Karpas-422 (cell line): ENCODE data around the gene OR56A1. TPM values are rescaled to one million over a fixed set of nuclear protein-coding genes. Genes with fewer than 3 reads are reported as not detected.

ENCODE experiments used
- DNase-seq: peaks from one replicate; pipeline ENCODE4 v3.0.0-alpha.2; 2015
- H2AFZ ChIP-seq: fragments of 200-600 bp; sonication (generic); 2 replicates; pipeline ENCODE4 v1.6.1; 2014; ENCODE audit warnings: antibody characterized with exemption, low read length, mixed read lengths
- H3K27ac ChIP-seq: fragments of 200-600 bp; sonication (generic); 2 replicates; pipeline ENCODE4 v1.5.1; 2014; ENCODE audit warnings: mild to moderate bottlenecking, low read length, moderate library complexity
- H3K27me3 ChIP-seq: fragments of 200-600 bp; sonication (generic); 2 replicates; pipeline ENCODE4 v1.6.1; 2014; ENCODE audit warnings: low read length, mixed read lengths
- H3K36me3 ChIP-seq: fragments of 200-600 bp; sonication (generic); 2 replicates; pipeline ENCODE4 v1.6.1; 2014; ENCODE audit warnings: low read length, mixed read lengths; ENCODE audit not compliant: insufficient read depth
- H3K4me1 ChIP-seq: fragments of 200-600 bp; sonication (generic); 2 replicates; pipeline ENCODE4 v1.6.1; 2014; ENCODE audit warnings: mild to moderate bottlenecking, low read length, mixed read lengths
- H3K4me2 ChIP-seq: fragments of 200-600 bp; sonication (generic); 2 replicates; pipeline ENCODE4 v1.6.1; 2014; ENCODE audit warnings: low read length, low read depth, mild to moderate bottlenecking; ENCODE audit not compliant: poor library complexity, severe bottlenecking
- H3K4me3 ChIP-seq: fragments of 200-600 bp; sonication (generic); 2 replicates; pipeline ENCODE4 v1.5.1; 2014; ENCODE audit warnings: mild to moderate bottlenecking, antibody characterized with exemption, low read length, mixed read lengths
- H3K79me2 ChIP-seq: fragments of 200-600 bp; sonication (generic); 2 replicates; pipeline ENCODE4 v1.6.1; 2014; ENCODE audit warnings: mild to moderate bottlenecking, low read length, mixed read lengths
- H3K9ac ChIP-seq: fragments of 200-600 bp; sonication (generic); 2 replicates; pipeline ENCODE4 v1.6.0; 2014; ENCODE audit warnings: low read length
- H3K9me2 ChIP-seq: fragments of 200-600 bp; sonication (generic), shearing (Covaris generic); replicated peaks from 2 replicates; pipeline ENCODE4 v1.6.0; 2014; ENCODE audit warnings: mild to moderate bottlenecking, low read length, moderate library complexity; ENCODE audit not compliant: insufficient read depth
- H3K9me3 ChIP-seq: fragments of 300-700, 200-600 bp; sonication (generic); 2 replicates; pipeline ENCODE4 v1.6.1; 2014; ENCODE audit warnings: low read length, mixed read lengths
- H4K20me1 ChIP-seq: fragments of 200-600 bp; sonication (generic); 2 replicates; pipeline ENCODE4 v1.6.1; 2014; ENCODE audit warnings: mild to moderate bottlenecking, antibody characterized with exemption, low read length, low read depth; ENCODE audit not compliant: insufficient read depth
- total RNA-seq: library from RNA; depleted of rRNA; stranded (reverse); fragments of >200 nt; shearing (Covaris generic); gene quantifications from 2 replicates; pipeline ENCODE4 v1.2.3, GENCODE V29; 2014; ENCODE audit warnings: low replicate concordance

OR56A1 gene
- total RNA-seq, 1 experiment from 2014 or later = not detected

DNA sequence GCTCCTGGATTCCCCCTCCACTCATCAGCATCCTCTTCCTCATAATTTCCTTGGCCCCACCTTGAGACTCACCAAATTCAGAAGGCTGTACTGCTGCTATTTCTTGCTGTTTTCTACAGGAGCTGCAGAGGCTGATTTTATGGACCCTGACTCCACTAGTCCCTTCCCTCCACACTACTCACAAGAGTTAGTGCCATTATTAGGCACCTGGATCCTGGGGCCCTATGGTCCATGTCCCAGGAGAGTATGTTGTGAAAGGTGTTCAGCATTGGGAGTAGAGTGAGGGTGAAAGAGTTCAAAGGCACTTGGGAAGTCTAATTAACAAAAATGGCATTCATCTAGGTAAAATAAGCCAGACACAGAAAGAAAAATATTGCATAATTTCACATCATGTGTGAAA lies 23.7 kb downstream of the OR56A1 start, which contains the start of gene OR56A4:
Gene OR56A4 (minus strand): TSS at position 101 of the 400 bp plus-strand sequence. CDS start 3,954 bp downstream, outside the sequence.
- Histone ChIP-seq H4K20me1 (no peaks in the 10 kb centered on the region), H3K27me3 (no peaks in the 10 kb centered on the region), H3K9me3 (no peaks in the 10 kb centered on the region), H3K4me1 (no peaks in the 10 kb centered on the region), H3K4me3 (no peak within 1 kb of the TSS), H2AFZ (no peak within 1 kb of the TSS), H3K4me2 (no peak within 1 kb of the TSS), H3K9ac (no peak within 1 kb of the TSS), H3K79me2 (no peaks in the 10 kb centered on the region), H3K36me3 (no peaks in the 10 kb centered on the region), H3K9me2 (no peaks in the 10 kb centered on the region), H3K27ac (no peak within 1 kb of the TSS)
- DNase-seq = no peak

DNA sequence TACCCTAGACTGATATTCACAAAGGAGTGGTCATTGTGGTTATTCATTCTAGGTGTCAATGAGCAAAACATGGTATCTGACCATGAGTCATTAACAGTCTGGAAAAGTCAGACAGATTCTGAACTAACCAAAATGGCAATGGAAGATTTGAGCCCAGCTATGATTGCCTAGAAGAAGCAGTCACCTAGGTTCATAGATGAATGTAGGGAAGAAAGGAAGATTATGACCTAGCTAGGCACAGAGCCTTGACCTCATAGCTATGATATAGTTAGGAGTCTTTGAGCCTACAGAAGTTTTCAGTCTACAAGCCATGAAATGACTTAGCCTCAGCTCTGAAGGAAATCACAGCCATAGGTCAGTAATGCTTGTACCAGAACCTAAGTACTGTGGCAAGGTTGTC lies 24.2 kb downstream of the OR56A1 start:
- no peaks in the 10 kb centered on the region for H4K20me1 ChIP-seq
- H3K36me3 ChIP-seq = no peaks in the 10 kb centered on the region
- H3K9ac ChIP-seq = no peak overlapping the region
- H3K9me3 ChIP-seq = no peaks in the 10 kb centered on the region
- no peak overlapping the region for H3K4me2 ChIP-seq
- no peaks in the 10 kb centered on the region for H3K9me2 ChIP-seq
- no peaks in the 10 kb centered on the region for H3K79me2 ChIP-seq
- no peak overlapping the region for H2AFZ ChIP-seq
- H3K4me3 ChIP-seq = no peak overlapping the region
- no peak overlapping the region for H3K27ac ChIP-seq
- no peaks in the 10 kb centered on the region for H3K27me3 ChIP-seq
- H3K4me1 ChIP-seq = no peaks in the 10 kb centered on the region
- no peak for DNase-seq

DNA sequence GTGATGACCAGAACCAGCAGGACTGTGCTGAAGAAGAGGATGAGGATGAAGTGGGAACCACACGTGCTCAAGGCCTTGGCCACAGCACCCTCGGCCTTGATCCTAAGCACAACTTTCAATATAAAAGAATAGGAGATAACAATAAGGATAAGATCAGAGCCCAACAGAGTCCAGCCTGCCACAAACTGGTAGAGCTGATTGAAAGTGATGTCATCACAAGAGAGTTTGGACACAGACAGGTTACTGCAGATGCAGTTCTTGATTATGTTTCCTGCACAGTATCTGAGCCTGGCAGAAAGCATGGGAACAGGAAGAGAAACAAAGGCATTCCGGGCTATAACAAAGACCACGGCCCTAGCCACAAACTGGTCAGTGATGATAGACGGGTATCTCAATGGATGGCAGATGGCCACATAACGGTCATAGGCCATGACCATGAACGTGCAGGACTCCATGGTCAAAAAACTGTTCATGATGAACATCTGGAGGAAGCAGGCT lies 28.3 kb downstream of the OR56A1 start:
- Histone ChIP-seq H3K27me3 (no peaks in the 10 kb centered on the region), H3K9me3 (no peaks in the 10 kb centered on the region), H3K4me2 (no peak overlapping the region), H3K27ac (no peak overlapping the region), H3K9me2 (no peaks in the 10 kb centered on the region), H3K9ac (no peak overlapping the region), H3K4me1 (no peaks in the 10 kb centered on the region), H3K36me3 (no peaks in the 10 kb centered on the region), H4K20me1 (no peaks in the 10 kb centered on the region), H3K79me2 (no peaks in the 10 kb centered on the region), H3K4me3 (no peak overlapping the region), H2AFZ (no peak overlapping the region)
- no peak for DNase-seq

DNA sequence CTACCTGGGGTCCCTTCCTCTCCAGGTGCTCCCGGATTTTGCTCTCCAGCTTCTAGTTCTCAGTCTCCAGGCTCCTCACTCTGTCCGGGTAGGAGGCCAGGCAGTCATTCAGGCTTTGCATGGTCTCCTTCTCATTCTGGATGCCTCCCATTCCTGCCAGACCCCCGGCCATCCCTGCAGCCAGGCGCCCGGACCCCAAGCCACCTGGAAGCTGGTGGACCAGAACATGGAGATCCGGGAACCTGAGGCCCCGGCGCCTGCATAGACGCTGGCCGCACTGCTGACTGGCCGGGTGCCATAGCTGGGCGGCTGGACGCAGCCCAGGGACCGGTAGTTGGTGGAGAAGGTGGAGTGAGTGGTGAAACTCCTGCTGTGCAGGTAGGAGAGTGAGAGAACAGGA lies 35.8 kb downstream of the OR56A1 start:
- Histone ChIP-seq H4K20me1 (no peaks in the 10 kb centered on the region), H3K9me3 (no peaks in the 10 kb centered on the region)

GRCh38 chr11:5992604-5993251 lies 37.8 kb downstream of the OR56A1 start:
- no peak overlapping the region for H3K4me3 ChIP-seq
- H3K27me3 ChIP-seq = no peaks in the 10 kb centered on the region
- DNase-seq = peak; percentile 48
- H3K4me2 ChIP-seq = no peak overlapping the region
- no peaks in the 10 kb centered on the region for H3K36me3 ChIP-seq
- H3K27ac ChIP-seq = no peak overlapping the region
- no peaks in the 10 kb centered on the region for H3K9me3 ChIP-seq
- H2AFZ ChIP-seq = no peak overlapping the region
- no peaks in the 10 kb centered on the region for H3K79me2 ChIP-seq
- H3K9ac ChIP-seq = no peak overlapping the region
- no peaks in the 10 kb centered on the region for H3K4me1 ChIP-seq
- no peaks in the 10 kb centered on the region for H4K20me1 ChIP-seq
- H3K9me2 ChIP-seq = no peaks in the 10 kb centered on the region

More for the DNA sequence above, 35.8 kb downstream of the OR56A1 start:
- Histone ChIP-seq H3K9ac (no peak overlapping the region), H3K9me2 (no peaks in the 10 kb centered on the region), H3K4me2 (no peak overlapping the region), H3K4me3 (no peak overlapping the region), H3K79me2 (no peaks in the 10 kb centered on the region), H3K27me3 (no peaks in the 10 kb centered on the region), H3K4me1 (no peaks in the 10 kb centered on the region), H2AFZ (no peak overlapping the region), H3K36me3 (no peaks in the 10 kb centered on the region), H3K27ac (no peak overlapping the region)
- DNase-seq = no peak

- Histone ChIP-seq H3K9ac (no peak overlapping the region), H3K4me3 (no peak overlapping the region), H4K20me1 (no peaks in the 10 kb centered on the region), H3K9me3 (no peaks in the 10 kb centered on the region), H3K27me3 (no peaks in the 10 kb centered on the region), H2AFZ (no peak overlapping the region), H3K27ac (no peak overlapping the region), H3K4me1 (no peaks in the 10 kb centered on the region), H3K79me2 (no peaks in the 10 kb centered on the region), H3K36me3 (no peaks in the 10 kb centered on the region), H3K9me2 (no peaks in the 10 kb centered on the region), H3K4me2 (no peak overlapping the region)
- no peak for DNase-seq
Measured at GRCh38 chr11:5992150-5992549, 38.4 kb downstream of the OR56A1 start.

GRCh38 chr11:5989203-5989602 lies 41.4 kb downstream of the OR56A1 start:
- no peak overlapping the region for H3K4me2 ChIP-seq
- H3K27ac ChIP-seq = no peak overlapping the region
- no peak overlapping the region for H3K4me3 ChIP-seq
- no peak for DNase-seq
- H2AFZ ChIP-seq = no peak overlapping the region
- no peaks in the 10 kb centered on the region for H3K36me3 ChIP-seq
- no peaks in the 10 kb centered on the region for H3K27me3 ChIP-seq
- no peaks in the 10 kb centered on the region for H4K20me1 ChIP-seq
- no peaks in the 10 kb centered on the region for H3K9me2 ChIP-seq
- no peak overlapping the region for H3K9ac ChIP-seq
- no peaks in the 10 kb centered on the region for H3K4me1 ChIP-seq
- H3K9me3 ChIP-seq = no peaks in the 10 kb centered on the region
- H3K79me2 ChIP-seq = no peaks in the 10 kb centered on the region

DNA sequence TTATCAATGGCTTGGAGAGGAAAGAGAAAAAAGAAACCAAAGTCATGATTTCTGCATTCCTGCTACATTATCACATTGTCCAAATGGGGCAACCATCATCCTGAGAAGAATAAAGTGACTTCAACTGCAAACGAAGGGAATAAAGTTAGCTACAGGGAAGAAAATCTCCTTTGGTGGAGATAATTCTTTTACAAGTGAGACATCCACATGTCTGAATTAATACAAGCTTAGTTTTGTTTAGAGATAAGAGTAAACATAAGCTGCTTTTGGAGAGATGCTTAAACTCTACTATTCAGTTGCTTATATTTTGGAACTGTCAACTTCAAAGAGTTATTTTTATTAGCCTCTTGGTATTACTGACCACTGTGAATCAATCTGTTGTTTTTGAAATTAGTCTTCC lies 43.7 kb downstream of the OR56A1 start, which contains the start of gene OR52L1:
Gene OR52L1 (minus strand): TSS at position 101 of the 400 bp plus-strand sequence. CDS start 55 bp downstream, at position 46.
- Histone ChIP-seq H3K27ac (no peak within 1 kb of the TSS), H3K9me2 (no peaks in the 10 kb centered on the region), H3K4me2 (no peak within 1 kb of the TSS), H3K36me3 (no peaks in the 10 kb centered on the region), H3K9ac (no peak within 1 kb of the TSS), H3K9me3 (no peaks in the 10 kb centered on the region), H3K4me1 (no peaks in the 10 kb centered on the region), H3K27me3 (no peaks in the 10 kb centered on the region), H2AFZ (no peak within 1 kb of the TSS), H3K79me2 (no peaks in the 10 kb centered on the region), H3K4me3 (no peak within 1 kb of the TSS), H4K20me1 (no peaks in the 10 kb centered on the region)
- no peak for DNase-seq
